A673 (cell line): Measurements from ENCODE around the gene ADGRG2. TPM values are rescaled to one million over a fixed set of nuclear protein-coding genes. Genes with fewer than 3 reads are reported as not detected.
"Not testable (repeated sequence)": the region's sequence is repeated elsewhere in the genome, so short reads cannot be mapped to it uniquely, and the experiment has no call there.

Source experiments
- BruUV-seq: library from RNA; stranded (reverse); fragments of 400-500 nt; replicated peaks from 2 replicates; lab custom pipeline; 2021; lab: Mats Ljungman, UMichigan
- CTCF ChIA-PET: fragments of 300-600 bp; sonication (Branson Sonifier 250); formaldehyde crosslinking; loops from one replicate; lab custom pipeline; 2022; ENCODE audit warnings: antibody characterized with exemption; lab: Charles Lee
- POLR2A ChIA-PET: fragments of 300-600 bp; sonication (Branson Sonifier 250); formaldehyde crosslinking; loops from one replicate; lab custom pipeline; 2022; ENCODE audit warnings: antibody characterized with exemption; ENCODE audit not compliant: low non-redundant PET; lab: Charles Lee
- DNase-seq: peaks from one replicate; pipeline ENCODE4 v3.0.0-alpha.2; 2015; ENCODE audit warnings: low spot score
- H3K27ac ChIP-seq: fragments of 200-600 bp; sonication (generic); 2 replicates; pipeline ENCODE4 v1.5.1; 2016; ENCODE audit warnings: mixed run types, low read depth, mild to moderate bottlenecking, mixed read lengths, antibody characterized with exemption, low read length; ENCODE audit not compliant: poor library complexity, severe bottlenecking
- H3K27me3 ChIP-seq: fragments of 200-600 bp; sonication (generic); replicated peaks from 2 replicates; pipeline ENCODE4 v1.6.1; 2017; ENCODE audit warnings: mixed run types, low read depth, mild to moderate bottlenecking, mixed read lengths, antibody characterized with exemption, low read length; ENCODE audit not compliant: insufficient read depth, poor library complexity
- H3K36me3 ChIP-seq: fragments of 200-600 bp; sonication (generic); 2 replicates; pipeline ENCODE4 v1.6.1; 2016; ENCODE audit warnings: mixed run types, mild to moderate bottlenecking, mixed read lengths, antibody characterized with exemption, low read length; ENCODE audit not compliant: insufficient read depth, poor library complexity, severe bottlenecking
- H3K4me1 ChIP-seq: fragments of 200-600 bp; sonication (generic); 2 replicates; pipeline ENCODE4 v1.6.1; 2017; ENCODE audit warnings: mixed run types, mild to moderate bottlenecking, mixed read lengths, antibody characterized with exemption, low read length; ENCODE audit not compliant: insufficient read depth, poor library complexity, severe bottlenecking
- H3K4me3 ChIP-seq: fragments of 200-600 bp; sonication (generic); 2 replicates; pipeline ENCODE4 v1.5.1; 2016; ENCODE audit warnings: low read depth, mixed run types, mild to moderate bottlenecking, mixed read lengths, low read length; ENCODE audit not compliant: poor library complexity, severe bottlenecking
- H3K9me3 ChIP-seq: fragments of 200-600 bp; sonication (generic); 2 replicates; pipeline ENCODE4 v1.6.1; 2016; ENCODE audit warnings: mixed run types, low read depth, mild to moderate bottlenecking, mixed read lengths, antibody characterized with exemption, low read length; ENCODE audit not compliant: poor library complexity, severe bottlenecking
- EZH2 ChIP-seq: fragments of 200-600 bp; sonication (generic); IDR thresholded peaks from 2 replicates; pipeline ENCODE4 v1.6.1; 2017; ENCODE audit warnings: borderline replicate concordance, low read depth, mild to moderate bottlenecking, mixed read lengths, antibody characterized with exemption, low read length; ENCODE audit not compliant: poor library complexity, severe bottlenecking
- intact Hi-C: fragments of 100-400 bp; cut with micrococcal nuclease; formaldehyde crosslinking; loops from one replicate; pipeline ENCODE4 v1.10.0; 2022; ENCODE audit not compliant: unreplicated experiment
- total RNA-seq: library from RNA; stranded (reverse); gene quantifications from 2 replicates; pipeline ENCODE4 v1.2.3, GENCODE V29; 2021
- TF ChIP-seq, protein P1 (sequence below): fragments of 300-800, 200-600 bp; sonication (generic); conservative IDR thresholded peaks from 2 replicates; pipeline ENCODE4 v1.5.1; 2017; ENCODE audit warnings: low read depth, mild to moderate bottlenecking, antibody characterized with exemption, low read length, moderate library complexity, mixed read lengths

The ADGRG2 gene
- total RNA-seq, 1 experiment from 2014 or later: 61.3 TPM

DNA sequence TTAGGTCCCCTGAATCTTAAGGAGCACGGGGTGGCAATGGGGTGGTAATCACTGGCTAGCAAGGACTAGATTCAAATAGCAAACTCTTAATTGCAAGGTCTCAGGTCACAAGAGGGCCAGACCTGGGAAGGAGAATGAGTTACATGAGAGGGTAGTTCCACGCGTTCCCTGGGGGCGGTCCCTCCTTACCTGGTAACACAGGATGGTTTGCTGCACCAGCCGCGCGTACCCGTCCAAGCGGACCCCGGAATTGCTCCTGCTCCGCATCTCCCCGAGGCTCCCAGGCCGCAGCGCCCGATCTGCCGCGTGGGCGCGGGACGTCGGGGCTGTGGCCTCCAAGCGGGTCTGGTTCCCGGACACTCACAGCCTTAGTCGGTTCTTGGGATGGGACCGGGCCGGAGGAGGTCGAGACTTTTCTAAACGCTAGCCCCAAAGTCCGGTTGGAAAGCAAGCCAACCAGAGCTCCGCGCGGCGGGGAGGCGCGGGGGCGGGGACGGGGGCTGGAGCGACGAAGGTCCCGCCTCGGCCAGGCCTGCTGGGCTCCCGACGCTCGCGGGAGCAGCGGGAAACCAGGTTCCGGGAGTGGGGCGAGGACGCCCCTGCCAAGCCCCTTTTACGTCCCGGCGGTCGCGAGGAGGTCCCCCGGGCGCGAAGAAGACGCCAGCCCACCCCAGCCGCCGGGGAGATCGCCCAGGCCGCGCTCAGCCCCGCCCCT is 138.4 kb downstream of the ADGRG2 start, which contains the start of gene PHKA2:
PHKA2 (minus strand) TSS at position 449 of the 715 bp plus-strand sequence; CDS start at position 267, 182 bp downstream.
- DNase-seq: no peak

DNA sequence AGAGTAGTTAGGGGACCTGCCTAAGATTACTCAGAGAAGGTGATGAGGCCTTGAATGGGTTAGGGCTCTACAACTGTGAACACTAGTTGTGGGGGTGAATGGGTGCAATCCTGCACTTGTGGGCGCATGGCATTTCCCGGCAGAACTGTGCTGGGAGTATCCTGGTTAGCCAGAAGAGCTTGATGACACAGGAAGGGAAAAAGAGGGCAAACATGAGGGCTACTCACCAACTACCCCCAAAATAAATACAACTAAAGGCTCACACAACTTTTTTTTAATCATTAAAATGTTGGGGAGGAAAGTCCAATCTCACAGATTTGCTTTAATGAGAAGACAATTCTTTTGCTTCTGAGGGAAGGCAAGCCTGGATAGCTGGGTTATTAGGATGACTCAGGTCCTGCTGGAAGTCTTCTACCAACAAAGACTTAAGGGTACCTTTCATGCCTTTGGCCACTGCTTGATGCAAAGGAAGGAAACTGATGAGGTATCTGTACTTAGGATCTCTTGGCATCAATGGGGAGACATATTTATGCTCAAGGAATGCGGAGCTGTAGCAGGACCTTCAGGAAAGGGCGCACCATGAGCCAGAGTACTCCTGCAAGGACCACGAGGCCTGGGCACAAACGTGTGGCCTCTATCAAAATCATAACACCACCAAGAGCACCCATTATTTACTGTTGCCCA is 141.0 kb downstream of the ADGRG2 start:
- BruUV-seq: no TSS peak

More for the DNA sequence above, 138.4 kb downstream of the ADGRG2 start, which contains the start of gene PHKA2:
- BruUV-seq: no TSS peak
- Histone ChIP-seq H3K27ac (peak within 1 kb of the TSS; percentile 88), H3K4me1 (no peaks in the 10 kb centered on the region), H3K4me3 (peak within 1 kb of the TSS; percentile 78), H3K27me3 (no peaks in the 10 kb centered on the region), H3K9me3 (no peaks in the 10 kb centered on the region), H3K36me3 (peaks cover 12% of the 10 kb centered on the region)
- TF ChIP-seq, protein P1, sequence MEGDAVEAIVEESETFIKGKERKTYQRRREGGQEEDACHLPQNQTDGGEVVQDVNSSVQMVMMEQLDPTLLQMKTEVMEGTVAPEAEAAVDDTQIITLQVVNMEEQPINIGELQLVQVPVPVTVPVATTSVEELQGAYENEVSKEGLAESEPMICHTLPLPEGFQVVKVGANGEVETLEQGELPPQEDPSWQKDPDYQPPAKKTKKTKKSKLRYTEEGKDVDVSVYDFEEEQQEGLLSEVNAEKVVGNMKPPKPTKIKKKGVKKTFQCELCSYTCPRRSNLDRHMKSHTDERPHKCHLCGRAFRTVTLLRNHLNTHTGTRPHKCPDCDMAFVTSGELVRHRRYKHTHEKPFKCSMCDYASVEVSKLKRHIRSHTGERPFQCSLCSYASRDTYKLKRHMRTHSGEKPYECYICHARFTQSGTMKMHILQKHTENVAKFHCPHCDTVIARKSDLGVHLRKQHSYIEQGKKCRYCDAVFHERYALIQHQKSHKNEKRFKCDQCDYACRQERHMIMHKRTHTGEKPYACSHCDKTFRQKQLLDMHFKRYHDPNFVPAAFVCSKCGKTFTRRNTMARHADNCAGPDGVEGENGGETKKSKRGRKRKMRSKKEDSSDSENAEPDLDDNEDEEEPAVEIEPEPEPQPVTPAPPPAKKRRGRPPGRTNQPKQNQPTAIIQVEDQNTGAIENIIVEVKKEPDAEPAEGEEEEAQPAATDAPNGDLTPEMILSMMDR: no peak
- TF ChIP-seq EZH2: no peak
- ChIA-PET CTCF (no interaction called here), POLR2A (no interaction called here)
- intact Hi-C loops: no loop called here

DNA sequence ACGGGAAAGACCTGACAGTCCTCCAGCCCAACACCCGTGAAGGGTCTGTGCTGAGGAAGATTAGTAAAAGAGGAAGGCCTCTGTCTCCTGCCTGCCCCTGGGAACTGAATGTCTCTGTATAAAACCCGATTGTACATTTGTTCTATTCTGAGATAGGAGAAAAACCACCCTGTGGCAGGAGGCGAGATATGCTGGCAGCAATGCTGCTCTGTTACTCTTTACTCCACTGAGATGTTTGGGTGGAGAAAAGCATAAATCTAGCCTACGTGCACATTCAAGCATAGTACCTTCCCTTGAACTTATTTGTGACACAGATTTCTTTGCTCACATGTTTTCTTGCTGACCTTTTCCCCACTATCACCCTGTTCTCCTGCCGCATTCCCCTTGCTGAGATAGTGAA is 142.0 kb downstream of the ADGRG2 start:
- POLR2A ChIA-PET, BruUV-seq, DNase-seq, H3K36me3 ChIP-seq, intact Hi-C loops, H3K27me3 ChIP-seq, CTCF ChIA-PET, H3K4me3 ChIP-seq, H3K27ac ChIP-seq, H3K4me1 ChIP-seq, H3K9me3 ChIP-seq: not testable (repeated sequence)

More for the DNA sequence above, 141.0 kb downstream of the ADGRG2 start:
- no peaks in the 10 kb centered on the region for H3K27me3 ChIP-seq
- ChIA-PET POLR2A (no interaction called here), CTCF (no interaction called here)
- intact Hi-C loops: no loop called here
- no peak overlapping the region for H3K4me3 ChIP-seq
- H3K36me3 ChIP-seq: no peaks in the 10 kb centered on the region
- no peak for DNase-seq
- H3K9me3 ChIP-seq: no peaks in the 10 kb centered on the region
- H3K27ac ChIP-seq: no peak overlapping the region
- H3K4me1 ChIP-seq: no peaks in the 10 kb centered on the region
- TF ChIP-seq, protein P1: no peak
- no peak for TF ChIP-seq EZH2
